ENCODE measurements around the gene IL9. TPM values are rescaled to one million over a fixed set of nuclear protein-coding genes. Genes with fewer than 3 reads are reported as not detected.

The IL9 gene
- total and polyA plus RNA-seq, 10 of the 15 experiments (the other 5 are each of a cell fraction or from before 2014, with no cell fraction given), result not detected

- ATAC-seq (no peak), DNase-seq (ENCODE audit: low read depth, low spot score) (no peak), FAIRE-seq (no peak)
- Histone ChIP-seq H2AFZ (ENCODE audit: control insufficient read depth, low read depth, low read length) (no peak overlapping the region), H3K27me3 (replicated peaks in 1 of 2; ENCODE audit: control insufficient read depth in 2 of 2, insufficient read depth in 2 of 2, low read length in 1 of 2) (no peaks in the 10 kb centered on the region; a peak in 1 of 4 replicates), H3K27ac (ENCODE audit: control insufficient read depth, insufficient read depth) (no peak overlapping the region), H3K36me3 (ENCODE audit: control insufficient read depth in 2 of 2, insufficient read depth in 2 of 2, low read length in 1 of 2) (no peaks in the 10 kb centered on the region), H3K4me3 (no peak overlapping the region), H3K9ac (ENCODE audit: control insufficient read depth, insufficient read depth, low read length) (no peak overlapping the region), H3K9me3 (replicated peaks; ENCODE audit: control insufficient read depth, insufficient read depth, low read length) (no peaks in the 10 kb centered on the region), H3K4me2 (ENCODE audit: control insufficient read depth, insufficient read depth) (no peak overlapping the region), H4K20me1 (ENCODE audit: control insufficient read depth, insufficient read depth) (no peaks in the 10 kb centered on the region), H3K79me2 (ENCODE audit: control insufficient read depth, insufficient read depth, low read length) (no peaks in the 10 kb centered on the region), H3K4me1 (ENCODE audit: control insufficient read depth, insufficient read depth, low read length) (no peaks in the 10 kb centered on the region)
- intact Hi-C loops (cut with micrococcal nuclease; ENCODE audit: unreplicated experiment), result no loop called here
- TF ChIP-seq KLF5 (IDR thresholded peaks at IDR 0.05; ENCODE audit: partially characterized antibody) (no peak), MXI1 (IDR thresholded peaks at IDR 0.05; ENCODE audit: low read depth, low read length) (no peak), BCL11A (IDR thresholded peaks at IDR 0.05; ENCODE audit: low read depth, low read length) (no peak), MAX (IDR thresholded peaks at IDR 0.05; ENCODE audit: low read depth, low read length) (no peak), WRNIP1 (IDR thresholded peaks at IDR 0.05; ENCODE audit: borderline replicate concordance, low read depth, low read length) (no peak), ASH2L (IDR thresholded peaks at IDR 0.05; ENCODE audit: borderline replicate concordance, low read depth) (no peak), IRF5 (IDR thresholded peaks at IDR 0.05; ENCODE audit: borderline replicate concordance) (no peak), SMAD1 (IDR thresholded peaks at IDR 0.05; ENCODE audit: low read depth, partially characterized antibody) (no peak), IRF4 (IDR thresholded peaks at IDR 0.05; ENCODE audit: low read depth, low read length) (no peak)
- CTCF ChIA-PET, result no interaction called here
- POLR2A ChIA-PET, result no interaction called here
- in situ Hi-C loops (cut with MboI), result no loop called here
- SMC1A ChIA-PET (ENCODE audit: uncharacterized antibody, unreplicated experiment), result no interaction called here
- RAD21 ChIA-PET (ENCODE audit: unreplicated experiment), result no interaction called here
- WGBS (ENCODE audit: insufficient coverage, insufficient replicate concordance, low lambda C conversion rate, missing lambda C conversion rate), result 0% methylated on average over 2 of the region's 2 CpGs
- no TSS peak for BruUV-seq (replicated peaks)
Observed at GRCh38 chr5:135866016-135866415, 29.6 kb downstream of the IL9 start.
